ENCODE measurements around the gene SQOR. TPM values are rescaled to one million over a fixed set of nuclear protein-coding genes. Genes with fewer than 3 reads are reported as not detected.

Gene SQOR
- total RNA-seq, 2 donors from 2014 or later, result 0.24 TPM; not detected in 1

GRCh38 chr15:45588219-45588875 is 46.5 kb upstream of the SQOR start:
- 55 to 72% methylated on average over 4 to 6 of the region's 6 CpGs for WGBS, 2 experiments (ENCODE audit: insufficient coverage in 1 of 2, insufficient read length in 1 of 2)
- H3K4me3 ChIP-seq (ENCODE audit: low read length), result peak overlapping the region; percentile 94
- peaks cover 18% of the 10 kb centered on the region for H3K36me3 ChIP-seq (ENCODE audit: control insufficient read depth, insufficient read depth, low read length)
- peaks cover 16% of the 10 kb centered on the region for H3K36me3 Mint-ChIP-seq (ENCODE audit: low read depth)
- no peaks in the 10 kb centered on the region for H3K27me3 Mint-ChIP-seq (ENCODE audit: insufficient read depth)
- peaks cover 25% of the 10 kb centered on the region for H3K4me1 Mint-ChIP-seq
- H3K4me1 ChIP-seq (ENCODE audit: control insufficient read depth, insufficient read depth, low read length), result peaks cover 3% of the 10 kb centered on the region
- H3K27ac ChIP-seq (ENCODE audit: low read depth, low read length), result no peak overlapping the region
- peak overlapping the region; percentile 90 for H3K4me3 Mint-ChIP-seq
- H3K27ac Mint-ChIP-seq, result peak overlapping the region; percentile 9
- H3K9me3 ChIP-seq (ENCODE audit: control insufficient read depth, low read length), result peaks cover 4% of the 10 kb centered on the region
- peak; percentile 24 for TF ChIP-seq CTCF (conservative IDR thresholded peaks at IDR 0.05)
- no peak for DNase-seq
- peak overlapping the region; percentile 98 for H3K9ac ChIP-seq (ENCODE audit: extremely low read depth, low read length, poor library complexity, severe bottlenecking)
- H3K9me3 Mint-ChIP-seq, result peaks cover 15% of the 10 kb centered on the region
- no peaks in the 10 kb centered on the region for H3K27me3 ChIP-seq (ENCODE audit: control insufficient read depth, insufficient read depth, low read length, poor library complexity, severe bottlenecking)

DNA sequence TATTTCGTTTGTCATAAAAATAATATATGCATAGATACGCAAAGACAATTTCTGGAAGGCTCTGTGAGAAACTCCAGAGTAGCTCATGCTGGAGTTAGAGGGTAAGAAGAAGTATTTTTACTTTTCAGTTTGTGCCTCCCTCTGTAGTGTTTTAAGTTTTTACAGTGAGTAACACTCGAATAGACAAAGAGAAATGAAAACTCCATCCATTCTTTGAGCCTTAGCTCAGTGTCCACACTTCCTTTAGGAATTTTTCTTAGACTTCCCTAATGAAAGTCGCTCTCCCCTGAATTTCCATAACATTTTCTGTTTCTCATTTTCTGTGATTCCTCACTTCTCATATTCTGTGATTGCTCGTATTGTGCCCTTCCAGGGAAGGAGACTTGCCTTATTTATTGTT is 45.6 kb upstream of the SQOR start:
- H3K4me3 Mint-ChIP-seq, result no peak overlapping the region

DNA sequence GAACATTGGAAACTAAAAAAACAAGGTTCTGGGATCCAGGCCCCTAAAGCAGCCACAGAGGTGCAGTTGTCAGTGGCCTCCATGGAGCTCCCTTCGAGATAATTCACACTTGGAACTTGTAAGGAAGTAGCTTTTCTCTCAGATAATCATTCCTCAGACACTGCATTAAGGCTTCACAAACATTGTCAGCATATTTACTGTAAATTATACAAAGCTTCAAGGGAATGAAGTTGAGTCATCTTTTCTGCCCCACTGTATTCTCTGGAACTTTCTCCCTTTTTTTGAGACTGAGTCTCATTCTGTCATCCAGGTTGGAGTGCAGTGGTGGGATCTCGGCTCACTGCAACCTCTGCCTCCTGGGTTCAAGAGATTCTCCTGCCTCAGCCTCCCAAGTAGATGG is 40.5 kb upstream of the SQOR start:
- Histone ChIP-seq H3K27me3 (ENCODE audit: control insufficient read depth, insufficient read depth, low read length, poor library complexity, severe bottlenecking) (no peaks in the 10 kb centered on the region), H3K36me3 (ENCODE audit: control insufficient read depth, insufficient read depth, low read length) (peaks cover 55% of the 10 kb centered on the region), H3K9me3 (ENCODE audit: control insufficient read depth, low read length) (peaks cover 23% of the 10 kb centered on the region), H3K4me1 (ENCODE audit: control insufficient read depth, insufficient read depth, low read length) (no peaks in the 10 kb centered on the region), H3K4me3 (ENCODE audit: low read length) (no peak overlapping the region), H3K9ac (ENCODE audit: extremely low read depth, low read length, poor library complexity, severe bottlenecking) (no peak overlapping the region), H3K27ac (ENCODE audit: low read depth, low read length) (no peak overlapping the region)
- H3K36me3 Mint-ChIP-seq (ENCODE audit: low read depth), result peaks cover 43% of the 10 kb centered on the region
- H3K27me3 Mint-ChIP-seq (ENCODE audit: insufficient read depth), result no peaks in the 10 kb centered on the region
- TF ChIP-seq CTCF (conservative IDR thresholded peaks at IDR 0.05), result no peak
- DNase-seq, result no peak
- peaks cover 17% of the 10 kb centered on the region for H3K9me3 Mint-ChIP-seq
- H3K4me1 Mint-ChIP-seq, result peaks cover 2% of the 10 kb centered on the region
- 85 to 93% methylated on average over 2 of the region's 2 CpGs for WGBS, 2 experiments (ENCODE audit: insufficient coverage in 1 of 2, insufficient read length in 1 of 2)
- no peak overlapping the region for H3K4me3 Mint-ChIP-seq
- H3K27ac Mint-ChIP-seq, result no peak overlapping the region

More for the DNA sequence above, 45.6 kb upstream of the SQOR start:
- TF ChIP-seq CTCF (conservative IDR thresholded peaks at IDR 0.05), result no peak
- H3K27ac ChIP-seq (ENCODE audit: low read depth, low read length), result no peak overlapping the region
- no peak for DNase-seq
- WGBS, 2 experiments (ENCODE audit: insufficient coverage in 1 of 2, insufficient read length in 1 of 2), result 84 to 93% methylated on average over 4 to 5 of the region's 5 CpGs
- Mint-ChIP-seq H3K9me3 (peaks cover 6% of the 10 kb centered on the region), H3K27me3 (ENCODE audit: insufficient read depth) (no peaks in the 10 kb centered on the region), H3K36me3 (ENCODE audit: low read depth) (peaks cover 13% of the 10 kb centered on the region), H3K4me1 (peaks cover 25% of the 10 kb centered on the region), H3K27ac (no peak overlapping the region)
- peaks cover 25% of the 10 kb centered on the region for H3K36me3 ChIP-seq (ENCODE audit: control insufficient read depth, insufficient read depth, low read length)
- H3K9me3 ChIP-seq (ENCODE audit: control insufficient read depth, low read length), result no peaks in the 10 kb centered on the region
- peak overlapping the region; percentile 94 for H3K4me3 ChIP-seq (ENCODE audit: low read length)
- H3K9ac ChIP-seq (ENCODE audit: extremely low read depth, low read length, poor library complexity, severe bottlenecking), result no peak overlapping the region
- peaks cover 3% of the 10 kb centered on the region for H3K4me1 ChIP-seq (ENCODE audit: control insufficient read depth, insufficient read depth, low read length)
- H3K27me3 ChIP-seq (ENCODE audit: control insufficient read depth, insufficient read depth, low read length, poor library complexity, severe bottlenecking), result no peaks in the 10 kb centered on the region

Measured in endodermal cell (in vitro differentiated cells).